ENCODE data around the gene SSRP1. TPM values are rescaled to one million over a fixed set of nuclear protein-coding genes. Genes with fewer than 3 reads are reported as not detected.

The SSRP1 gene
- total and polyA plus RNA-seq, 2 of the 13 experiments (the other 11 are each of a cell fraction or from before 2014, with no cell fraction given): 93.6 to 129 TPM

DNA sequence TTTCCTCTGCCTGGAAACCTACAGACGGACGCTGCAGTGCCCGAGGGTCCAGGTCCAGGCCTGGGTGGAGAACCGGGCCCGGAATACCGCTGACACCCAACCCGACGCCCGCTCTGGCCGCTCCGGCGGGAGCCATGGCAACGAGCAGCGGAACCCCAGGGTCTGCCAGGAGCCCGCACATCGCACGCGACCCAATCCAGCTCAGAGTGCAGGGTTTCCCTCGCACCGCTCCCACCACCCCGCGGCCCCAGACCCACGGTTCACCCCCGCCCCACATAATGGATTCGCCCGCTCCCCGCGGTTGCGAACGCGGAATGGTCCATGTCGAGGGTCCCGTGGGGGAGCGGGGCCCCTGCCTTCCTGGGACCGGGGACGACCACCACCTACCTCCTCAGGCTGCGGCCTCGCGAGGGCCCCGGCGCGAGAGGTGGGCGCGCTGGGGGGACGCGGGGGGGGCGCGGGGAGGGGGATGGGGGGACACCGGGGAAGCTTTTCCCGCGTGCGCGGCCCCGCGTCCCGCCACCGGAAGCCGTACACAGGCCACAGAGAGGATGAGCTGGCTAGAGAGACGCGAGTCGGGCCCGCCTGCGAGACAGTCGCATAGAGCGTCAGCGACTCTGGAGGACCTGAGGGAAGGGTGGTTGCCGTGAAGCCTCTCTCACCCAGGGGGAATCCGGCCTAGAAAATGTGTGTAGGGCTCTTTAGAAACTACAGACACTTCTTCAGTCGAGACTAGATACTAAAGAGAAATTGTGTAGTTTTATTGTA is at the start of gene SSRP1 (continued):
- TF ChIP-seq, protein P1, sequence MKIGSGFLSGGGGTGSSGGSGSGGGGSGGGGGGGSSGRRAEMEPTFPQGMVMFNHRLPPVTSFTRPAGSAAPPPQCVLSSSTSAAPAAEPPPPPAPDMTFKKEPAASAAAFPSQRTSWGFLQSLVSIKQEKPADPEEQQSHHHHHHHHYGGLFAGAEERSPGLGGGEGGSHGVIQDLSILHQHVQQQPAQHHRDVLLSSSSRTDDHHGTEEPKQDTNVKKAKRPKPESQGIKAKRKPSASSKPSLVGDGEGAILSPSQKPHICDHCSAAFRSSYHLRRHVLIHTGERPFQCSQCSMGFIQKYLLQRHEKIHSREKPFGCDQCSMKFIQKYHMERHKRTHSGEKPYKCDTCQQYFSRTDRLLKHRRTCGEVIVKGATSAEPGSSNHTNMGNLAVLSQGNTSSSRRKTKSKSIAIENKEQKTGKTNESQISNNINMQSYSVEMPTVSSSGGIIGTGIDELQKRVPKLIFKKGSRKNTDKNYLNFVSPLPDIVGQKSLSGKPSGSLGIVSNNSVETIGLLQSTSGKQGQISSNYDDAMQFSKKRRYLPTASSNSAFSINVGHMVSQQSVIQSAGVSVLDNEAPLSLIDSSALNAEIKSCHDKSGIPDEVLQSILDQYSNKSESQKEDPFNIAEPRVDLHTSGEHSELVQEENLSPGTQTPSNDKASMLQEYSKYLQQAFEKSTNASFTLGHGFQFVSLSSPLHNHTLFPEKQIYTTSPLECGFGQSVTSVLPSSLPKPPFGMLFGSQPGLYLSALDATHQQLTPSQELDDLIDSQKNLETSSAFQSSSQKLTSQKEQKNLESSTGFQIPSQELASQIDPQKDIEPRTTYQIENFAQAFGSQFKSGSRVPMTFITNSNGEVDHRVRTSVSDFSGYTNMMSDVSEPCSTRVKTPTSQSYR (CRISPR knock-in tag; IDR thresholded peaks at IDR 0.05; ENCODE audit: borderline replicate concordance): 0 out of 2 replicates have a peak, but pooled peaks have one; percentile 5
- TF ChIP-seq SP2 (CRISPR knock-in tag; IDR thresholded peaks at IDR 0.05) (peak; percentile 47; the same call in 1 of the 2 replicates), ZC3H13 (CRISPR knock-in tag; IDR thresholded peaks at IDR 0.05) (0 out of 2 replicates have a peak, but pooled peaks have one; percentile 32), MZF1 (CRISPR knock-in tag; IDR thresholded peaks at IDR 0.05; ENCODE audit: borderline replicate concordance) (no peak), RXRA (CRISPR knock-in tag; IDR thresholded peaks at IDR 0.05) (no peak; the same call in 1 of the 2 replicates), ZFX (CRISPR knock-in tag; IDR thresholded peaks at IDR 0.05; ENCODE audit: low read depth) (peak; percentile 60), SALL2 (CRISPR knock-in tag; IDR thresholded peaks at IDR 0.05) (no peak), MYC (CRISPR knock-in tag; IDR thresholded peaks at IDR 0.05; ENCODE audit: borderline replicate concordance) (peak; percentile 69; the same call in 1 of the 2 replicates), ZBTB38 (CRISPR knock-in tag; IDR thresholded peaks at IDR 0.05) (no peak), NCOA2 (CRISPR knock-in tag; IDR thresholded peaks at IDR 0.05) (no peak), HNRNPH1 (optimal IDR thresholded peaks at IDR 0.05; ENCODE audit: low read depth, low read length) (no peak), ZNF878 (CRISPR knock-in tag; IDR thresholded peaks at IDR 0.05) (no peak)
- TF ChIP-seq, protein P2, sequence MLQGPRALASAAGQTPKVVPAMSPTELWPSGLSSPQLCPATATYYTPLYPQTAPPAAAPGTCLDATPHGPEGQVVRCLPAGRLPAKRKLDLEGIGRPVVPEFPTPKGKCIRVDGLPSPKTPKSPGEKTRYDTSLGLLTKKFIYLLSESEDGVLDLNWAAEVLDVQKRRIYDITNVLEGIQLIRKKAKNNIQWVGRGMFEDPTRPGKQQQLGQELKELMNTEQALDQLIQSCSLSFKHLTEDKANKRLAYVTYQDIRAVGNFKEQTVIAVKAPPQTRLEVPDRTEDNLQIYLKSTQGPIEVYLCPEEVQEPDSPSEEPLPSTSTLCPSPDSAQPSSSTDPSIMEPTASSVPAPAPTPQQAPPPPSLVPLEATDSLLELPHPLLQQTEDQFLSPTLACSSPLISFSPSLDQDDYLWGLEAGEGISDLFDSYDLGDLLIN (CRISPR knock-in tag; IDR thresholded peaks at IDR 0.05; ENCODE audit: borderline replicate concordance): no peak; the same call in 1 of the 2 replicates
- TF ChIP-seq, protein P3, sequence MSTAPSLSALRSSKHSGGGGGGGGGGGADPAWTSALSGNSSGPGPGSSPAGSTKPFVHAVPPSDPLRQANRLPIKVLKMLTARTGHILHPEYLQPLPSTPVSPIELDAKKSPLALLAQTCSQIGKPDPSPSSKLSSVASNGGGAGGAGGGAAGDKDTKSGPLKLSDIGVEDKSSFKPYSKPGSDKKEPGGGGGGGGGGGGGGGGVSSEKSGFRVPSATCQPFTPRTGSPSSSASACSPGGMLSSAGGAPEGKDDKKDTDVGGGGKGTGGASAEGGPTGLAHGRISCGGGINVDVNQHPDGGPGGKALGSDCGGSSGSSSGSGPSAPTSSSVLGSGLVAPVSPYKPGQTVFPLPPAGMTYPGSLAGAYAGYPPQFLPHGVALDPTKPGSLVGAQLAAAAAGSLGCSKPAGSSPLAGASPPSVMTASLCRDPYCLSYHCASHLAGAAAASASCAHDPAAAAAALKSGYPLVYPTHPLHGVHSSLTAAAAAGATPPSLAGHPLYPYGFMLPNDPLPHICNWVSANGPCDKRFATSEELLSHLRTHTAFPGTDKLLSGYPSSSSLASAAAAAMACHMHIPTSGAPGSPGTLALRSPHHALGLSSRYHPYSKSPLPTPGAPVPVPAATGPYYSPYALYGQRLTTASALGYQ (CRISPR knock-in tag; IDR thresholded peaks at IDR 0.05): no peak
- TF ChIP-seq, protein P4, sequence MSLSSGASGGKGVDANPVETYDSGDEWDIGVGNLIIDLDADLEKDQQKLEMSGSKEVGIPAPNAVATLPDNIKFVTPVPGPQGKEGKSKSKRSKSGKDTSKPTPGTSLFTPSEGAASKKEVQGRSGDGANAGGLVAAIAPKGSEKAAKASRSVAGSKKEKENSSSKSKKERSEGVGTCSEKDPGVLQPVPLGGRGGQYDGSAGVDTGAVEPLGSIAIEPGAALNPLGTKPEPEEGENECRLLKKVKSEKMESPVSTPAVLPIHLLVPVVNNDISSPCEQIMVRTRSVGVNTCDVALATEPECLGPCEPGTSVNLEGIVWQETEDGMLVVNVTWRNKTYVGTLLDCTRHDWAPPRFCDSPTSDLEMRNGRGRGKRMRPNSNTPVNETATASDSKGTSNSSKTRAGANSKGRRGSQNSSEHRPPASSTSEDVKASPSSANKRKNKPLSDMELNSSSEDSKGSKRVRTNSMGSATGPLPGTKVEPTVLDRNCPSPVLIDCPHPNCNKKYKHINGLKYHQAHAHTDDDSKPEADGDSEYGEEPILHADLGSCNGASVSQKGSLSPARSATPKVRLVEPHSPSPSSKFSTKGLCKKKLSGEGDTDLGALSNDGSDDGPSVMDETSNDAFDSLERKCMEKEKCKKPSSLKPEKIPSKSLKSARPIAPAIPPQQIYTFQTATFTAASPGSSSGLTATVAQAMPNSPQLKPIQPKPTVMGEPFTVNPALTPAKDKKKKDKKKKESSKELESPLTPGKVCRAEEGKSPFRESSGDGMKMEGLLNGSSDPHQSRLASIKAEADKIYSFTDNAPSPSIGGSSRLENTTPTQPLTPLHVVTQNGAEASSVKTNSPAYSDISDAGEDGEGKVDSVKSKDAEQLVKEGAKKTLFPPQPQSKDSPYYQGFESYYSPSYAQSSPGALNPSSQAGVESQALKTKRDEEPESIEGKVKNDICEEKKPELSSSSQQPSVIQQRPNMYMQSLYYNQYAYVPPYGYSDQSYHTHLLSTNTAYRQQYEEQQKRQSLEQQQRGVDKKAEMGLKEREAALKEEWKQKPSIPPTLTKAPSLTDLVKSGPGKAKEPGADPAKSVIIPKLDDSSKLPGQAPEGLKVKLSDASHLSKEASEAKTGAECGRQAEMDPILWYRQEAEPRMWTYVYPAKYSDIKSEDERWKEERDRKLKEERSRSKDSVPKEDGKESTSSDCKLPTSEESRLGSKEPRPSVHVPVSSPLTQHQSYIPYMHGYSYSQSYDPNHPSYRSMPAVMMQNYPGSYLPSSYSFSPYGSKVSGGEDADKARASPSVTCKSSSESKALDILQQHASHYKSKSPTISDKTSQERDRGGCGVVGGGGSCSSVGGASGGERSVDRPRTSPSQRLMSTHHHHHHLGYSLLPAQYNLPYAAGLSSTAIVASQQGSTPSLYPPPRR (CRISPR knock-in tag; IDR thresholded peaks at IDR 0.05; ENCODE audit: borderline replicate concordance): no peak
- TF ChIP-seq, protein P5, sequence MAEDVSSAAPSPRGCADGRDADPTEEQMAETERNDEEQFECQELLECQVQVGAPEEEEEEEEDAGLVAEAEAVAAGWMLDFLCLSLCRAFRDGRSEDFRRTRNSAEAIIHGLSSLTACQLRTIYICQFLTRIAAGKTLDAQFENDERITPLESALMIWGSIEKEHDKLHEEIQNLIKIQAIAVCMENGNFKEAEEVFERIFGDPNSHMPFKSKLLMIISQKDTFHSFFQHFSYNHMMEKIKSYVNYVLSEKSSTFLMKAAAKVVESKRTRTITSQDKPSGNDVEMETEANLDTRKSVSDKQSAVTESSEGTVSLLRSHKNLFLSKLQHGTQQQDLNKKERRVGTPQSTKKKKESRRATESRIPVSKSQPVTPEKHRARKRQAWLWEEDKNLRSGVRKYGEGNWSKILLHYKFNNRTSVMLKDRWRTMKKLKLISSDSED (CRISPR knock-in tag; IDR thresholded peaks at IDR 0.05): no peak

Measured in HepG2 (cell line).